HG03095 (cell line): ENCODE results near the gene POLR2J2.
"Not testable (repeated sequence)": the region's sequence is repeated elsewhere in the genome, so short reads cannot be mapped to it uniquely, and the experiment has no call there.

Experiments
- ATAC-seq: cut with Tn5 transposase; IDR thresholded peaks from one replicate; pipeline ENCODE4 v1.9.1; 2021; ENCODE audit warnings: moderate library complexity; ENCODE audit not compliant: unreplicated experiment

POLR2J2 gene

GRCh38 chr7:102671166-102671955 is at the start of gene POLR2J2:
Gene POLR2J2 (minus strand): TSS chr7:102671663. CDS start chr7:102671601, 62 bp downstream.
- peak; percentile 84 for ATAC-seq

- ATAC-seq = not testable (repeated sequence)
Observed at GRCh38 chr7:102718491-102718890, 47.0 kb upstream of the POLR2J2 start.

GRCh38 chr7:102715718-102716117 is 44.3 kb upstream of the POLR2J2 start:
- peak; percentile 45 for ATAC-seq

GRCh38 chr7:102714774-102715522 is 43.5 kb upstream of the POLR2J2 start:
- ATAC-seq = not testable (repeated sequence)

- ATAC-seq = peak; percentile 84
Observed at GRCh38 chr7:102713691-102714080, 42.2 kb upstream of the POLR2J2 start.

GRCh38 chr7:102713011-102713690 is 41.7 kb upstream of the POLR2J2 start:
- peak; percentile 68 for ATAC-seq

- ATAC-seq = not testable (repeated sequence)
Observed at GRCh38 chr7:102698962-102699750, 27.7 kb upstream of the POLR2J2 start.

- ATAC-seq = not testable (repeated sequence)
Observed at GRCh38 chr7:102697642-102698512, 26.4 kb upstream of the POLR2J2 start.

GRCh38 chr7:102696009-102696408 is 24.5 kb upstream of the POLR2J2 start:
- not testable (repeated sequence) for ATAC-seq

GRCh38 chr7:102695033-102695552 is 23.6 kb upstream of the POLR2J2 start:
- ATAC-seq = peak; percentile 54

- not testable (repeated sequence) for ATAC-seq
Observed at GRCh38 chr7:102694008-102694407, 22.5 kb upstream of the POLR2J2 start.

GRCh38 chr7:102690602-102691001 is 19.1 kb upstream of the POLR2J2 start:
- ATAC-seq = not testable (repeated sequence)

- ATAC-seq = peak; percentile 70
Observed at GRCh38 chr7:102689436-102690282, 18.2 kb upstream of the POLR2J2 start.

GRCh38 chr7:102688299-102689036 is 17.0 kb upstream of the POLR2J2 start:
- ATAC-seq = peak; percentile 64

- not testable (repeated sequence) for ATAC-seq
Observed at GRCh38 chr7:102682560-102682959, 11.1 kb upstream of the POLR2J2 start.

- not testable (repeated sequence) for ATAC-seq
Observed at GRCh38 chr7:102680780-102681179, 9.3 kb upstream of the POLR2J2 start.

GRCh38 chr7:102675545-102675944 is 4.1 kb upstream of the POLR2J2 start:
- ATAC-seq = not testable (repeated sequence)
